IMR-90 (cell line): ENCODE results near the gene CMIP. TPM values are rescaled to one million over a fixed set of nuclear protein-coding genes. Genes with fewer than 3 reads are reported as not detected.

Experiments used
- ATAC-seq: fragments of 200-7000 bp; cut with Tn5 transposase; 2 replicates; pipeline ENCODE4 v1.9.1; 2020; ENCODE audit warnings: low read depth, mild to moderate bottlenecking, moderate library complexity
- BruUV-seq: library from RNA; stranded (reverse); fragments of 400-500 nt; replicated peaks from 2 replicates; lab custom pipeline; 2021; lab: Mats Ljungman, UMichigan
- CTCF ChIA-PET: fragments of 300-600 bp; formaldehyde crosslinking; extraction: SDS; loops from one replicate; lab custom pipeline; 2021; ENCODE audit warnings: antibody characterized with exemption; lab: Yijun Ruan, JAX
- POLR2A ChIA-PET: fragments of 300-600 bp; sonication (Branson Sonifier 250); formaldehyde crosslinking; loops from one replicate; lab custom pipeline; 2022; ENCODE audit warnings: antibody characterized with exemption; ENCODE audit not compliant: unreplicated experiment; lab: Charles Lee
- DNase-seq: peaks from one replicate; pipeline ENCODE4 v3.0.0; 2013
- H2AFZ ChIP-seq: replicated peaks from 2 replicates; pipeline ENCODE3; 2013; ENCODE audit warnings: low read length, mild to moderate bottlenecking; ENCODE audit not compliant: poor library complexity
- H2AK5ac ChIP-seq: 2 replicates; pipeline ENCODE4 v1.6.1; 2013; ENCODE audit warnings: low read depth, low read length, inconsistent platforms
- H2AK9ac ChIP-seq: replicated peaks from 2 replicates; pipeline ENCODE3; 2013; ENCODE audit warnings: mild to moderate bottlenecking, low read depth, low read length, moderate library complexity; ENCODE audit not compliant: poor library complexity
- H2BK120ac ChIP-seq: 2 replicates; pipeline ENCODE4 v1.6.1; 2013; ENCODE audit warnings: low read depth, low read length, inconsistent platforms
- H2BK15ac ChIP-seq: 3 replicates; pipeline ENCODE4 v1.6.1; 2013; ENCODE audit warnings: low read depth, low read length, inconsistent platforms
- H2BK20ac ChIP-seq: 2 replicates; pipeline ENCODE4 v1.6.1; 2013; ENCODE audit warnings: low read depth, mild to moderate bottlenecking, inconsistent platforms, low read length, moderate library complexity
- H2BK5ac ChIP-seq: 2 replicates; pipeline ENCODE4 v1.6.1; 2013; ENCODE audit warnings: mild to moderate bottlenecking, low read depth, low read length, inconsistent platforms; ENCODE audit not compliant: poor library complexity, severe bottlenecking
- H3K14ac ChIP-seq: replicated peaks from 2 replicates; pipeline ENCODE4 v1.6.1; 2013; ENCODE audit warnings: low read depth, low read length, inconsistent platforms
- H3K18ac ChIP-seq: 2 replicates; pipeline ENCODE4 v1.6.1; 2013; ENCODE audit warnings: low read depth, low read length, control low read depth
- H3K23ac ChIP-seq: 2 replicates; pipeline ENCODE4 v1.6.1; 2013; ENCODE audit warnings: low read depth, low read length, inconsistent platforms
- H3K27ac ChIP-seq: 2 replicates; pipeline ENCODE4 v1.5.1; 2013; ENCODE audit warnings: mild to moderate bottlenecking, control low read depth, low read length; ENCODE audit not compliant: insufficient read depth
- H3K27me3 ChIP-seq: 2 replicates; pipeline ENCODE4 v1.6.1; 2013; ENCODE audit warnings: low read length; ENCODE audit not compliant: control insufficient read depth, insufficient read depth
- H3K36me3 ChIP-seq: 2 replicates; pipeline ENCODE4 v1.6.1; 2013; ENCODE audit warnings: low read length, mixed read lengths; ENCODE audit not compliant: control insufficient read depth, insufficient read depth
- H3K4ac ChIP-seq: 2 replicates; pipeline ENCODE4 v1.6.1; 2013; ENCODE audit warnings: low read depth, low read length, inconsistent platforms
- H3K4me1 ChIP-seq: 2 replicates; pipeline ENCODE4 v1.6.1; 2013; ENCODE audit warnings: low read length, mixed read lengths; ENCODE audit not compliant: control insufficient read depth, insufficient read depth
- H3K4me2 ChIP-seq: 2 replicates; pipeline ENCODE4 v1.6.1; 2013; ENCODE audit warnings: low read depth, mild to moderate bottlenecking, control low read depth, low read length, moderate library complexity
- H3K4me3 ChIP-seq: 2 replicates; pipeline ENCODE4 v1.5.1; 2013; ENCODE audit warnings: low read depth, mild to moderate bottlenecking, control low read depth, low read length, moderate library complexity; ENCODE audit not compliant: insufficient read depth
- H3K56ac ChIP-seq: 2 replicates; pipeline ENCODE4 v1.6.1; 2013; ENCODE audit warnings: low read length, inconsistent platforms; ENCODE audit not compliant: insufficient read depth; ENCODE audit errors: extremely low read depth
- H3K79me1 ChIP-seq, 2 experiments: 2 replicates each; pipeline ENCODE4 v1.6.1; 2013; ENCODE audit warnings: low read length in 2 of 2, inconsistent platforms in 1 of 2, low read depth in 1 of 2
- H3K9ac ChIP-seq: 2 replicates; pipeline ENCODE4 v1.6.1; 2013; ENCODE audit warnings: low read depth, low read length, control low read depth
- H3K9me1 ChIP-seq: 2 replicates; pipeline ENCODE4 v1.6.1; 2013; ENCODE audit warnings: low read length, inconsistent platforms; ENCODE audit not compliant: insufficient read depth
- H3K9me3 ChIP-seq: 2 replicates; pipeline ENCODE4 v1.6.1; 2013; ENCODE audit warnings: low read length; ENCODE audit not compliant: control insufficient read depth, insufficient read depth
- H4K20me1 ChIP-seq: 2 replicates; pipeline ENCODE4 v1.6.1; 2013; ENCODE audit warnings: low read length, inconsistent platforms; ENCODE audit not compliant: insufficient read depth
- H4K5ac ChIP-seq: 2 replicates; pipeline ENCODE4 v1.6.1; 2013; ENCODE audit warnings: mild to moderate bottlenecking, low read depth, low read length, control low read depth
- H4K8ac ChIP-seq, 2 experiments: 2 replicates each; pipeline ENCODE4 v1.6.1; 2013; ENCODE audit warnings: low read depth in 2 of 2, low read length in 2 of 2, control low read depth in 1 of 2, inconsistent platforms in 1 of 2
- H4K91ac ChIP-seq: 2 replicates; pipeline ENCODE4 v1.6.1; 2013; ENCODE audit warnings: low read depth, low read length, inconsistent platforms; ENCODE audit not compliant: insufficient read depth
- BHLHE40 ChIP-seq: fragments of 150-350 bp; IDR thresholded peaks from 2 replicates; pipeline ENCODE4 v1.6.1; 2016; ENCODE audit warnings: mild to moderate bottlenecking, low read depth, low read length
- CEBPB ChIP-seq: IDR thresholded peaks from 2 replicates; pipeline ENCODE4 v1.6.1; 2012; ENCODE audit warnings: low read depth, low read length, improper control_type of control experiment
- CHD1 ChIP-seq: IDR thresholded peaks from 2 replicates; pipeline ENCODE4 v1.6.1; 2012; ENCODE audit warnings: low read depth, low read length, improper control_type of control experiment
- ELK1 ChIP-seq: fragments of 150-350 bp; IDR thresholded peaks from 2 replicates; pipeline ENCODE4 v1.6.1; 2016; ENCODE audit warnings: low read depth, mild to moderate bottlenecking, low read length, moderate library complexity, borderline replicate concordance
- FOS ChIP-seq: fragments of 150-350 bp; IDR thresholded peaks from 2 replicates; pipeline ENCODE4 v1.6.1; 2016; ENCODE audit warnings: low read depth, low read length
- MAFK ChIP-seq: IDR thresholded peaks from 2 replicates; pipeline ENCODE4 v1.6.1; 2012; ENCODE audit warnings: low read depth, low read length, improper control_type of control experiment
- MAZ ChIP-seq: IDR thresholded peaks from 2 replicates; pipeline ENCODE4 v1.6.1; 2012; ENCODE audit warnings: low read depth, mild to moderate bottlenecking, low read length, improper control_type of control experiment, moderate library complexity, borderline replicate concordance
- MXI1 ChIP-seq: IDR thresholded peaks from 2 replicates; pipeline ENCODE4 v1.6.1; 2012; ENCODE audit warnings: low read depth, mild to moderate bottlenecking, low read length, moderate library complexity, borderline replicate concordance
- NFE2L2 ChIP-seq: fragments of 150-350 bp; IDR thresholded peaks from 2 replicates; pipeline ENCODE4 v1.6.1; 2016; ENCODE audit warnings: low read depth, mild to moderate bottlenecking, low read length
- POLR2A ChIP-seq: IDR thresholded peaks from 2 replicates; pipeline ENCODE4 v1.6.1; 2012; ENCODE audit warnings: mild to moderate bottlenecking, low read depth, low read length
- RAD21 ChIP-seq: IDR thresholded peaks from 2 replicates; pipeline ENCODE4 v1.6.1; 2012; ENCODE audit warnings: low read length, improper control_type of control experiment
- RCOR1 ChIP-seq: IDR thresholded peaks from 2 replicates; pipeline ENCODE4 v1.6.1; 2012; ENCODE audit warnings: mild to moderate bottlenecking, low read length, improper control_type of control experiment; ENCODE audit not compliant: insufficient replicate concordance
- RFX5 ChIP-seq: IDR thresholded peaks from 2 replicates; pipeline ENCODE4 v1.8.0; 2012; ENCODE audit warnings: low read depth, mild to moderate bottlenecking, low read length, moderate library complexity
- SMC3 ChIP-seq: fragments of 150-350 bp; IDR thresholded peaks from 2 replicates; pipeline ENCODE4 v1.6.1; 2016; ENCODE audit warnings: low read depth, mild to moderate bottlenecking, antibody characterized with exemption, low read length, moderate library complexity
- USF2 ChIP-seq: fragments of 150-350 bp; IDR thresholded peaks from 2 replicates; pipeline ENCODE4 v1.6.1; 2017; ENCODE audit warnings: mild to moderate bottlenecking, antibody characterized with exemption, low read length, low read depth
- WGBS, 2 experiments: methylation state at CpG; one replicate each; pipeline versions ENCODE4 v1.1.5 to v1.1.7; 2013; ENCODE audit warnings: missing lambda C conversion rate in 2 of 2; ENCODE audit not compliant: insufficient read length in 1 of 2; ENCODE audit errors: extremely low coverage in 2 of 2; 5-methylcytosine and 5-hydroxymethylcytosine counted together
- dilution Hi-C: fragments of 300-500 bp; cut with HindIII; formaldehyde crosslinking; loops from one replicate; pipeline ENCODE4 v1.14.3; 2018; ENCODE audit warnings: low sequenced_read_pairs; ENCODE audit not compliant: unreplicated experiment
- in situ Hi-C: fragments of 300-500 bp; cut with MboI; formaldehyde crosslinking; loops from 3 replicates; pipeline ENCODE4 v1.14.3; 2019; ENCODE audit warnings: low sequenced_read_pairs, inconsistent platforms, mixed read lengths
- intact Hi-C: fragments of 100-400 bp; cut with micrococcal nuclease; formaldehyde crosslinking; loops from 2 replicates; pipeline ENCODE4 v1.10.0; 2022
- polyA plus RNA-seq, 3 experiments: library from polyadenylated mRNA; depleted of rRNA; stranded (reverse); fragments of >200 nt; gene quantifications; 2 replicates each; pipeline ENCODE4 v1.2.3, GENCODE V29; 2012; ENCODE audit warnings: low replicate concordance in 1 of 3
- total RNA-seq: library from RNA; depleted of rRNA; stranded (reverse); fragments of >200 nt; gene quantifications from 2 replicates; pipeline ENCODE4 v1.2.3, GENCODE V29; 2012
- TF ChIP-seq, protein P1 (sequence below): conservative IDR thresholded peaks from 2 replicates; pipeline ENCODE4 v1.5.1; 2012; ENCODE audit warnings: mild to moderate bottlenecking, low read depth, low read length, improper control_type of control experiment

Gene CMIP
- total and polyA plus RNA-seq, 2 of the 4 experiments (the other 2 are of a cell fraction), result 3.2 to 11.6 TPM

DNA sequence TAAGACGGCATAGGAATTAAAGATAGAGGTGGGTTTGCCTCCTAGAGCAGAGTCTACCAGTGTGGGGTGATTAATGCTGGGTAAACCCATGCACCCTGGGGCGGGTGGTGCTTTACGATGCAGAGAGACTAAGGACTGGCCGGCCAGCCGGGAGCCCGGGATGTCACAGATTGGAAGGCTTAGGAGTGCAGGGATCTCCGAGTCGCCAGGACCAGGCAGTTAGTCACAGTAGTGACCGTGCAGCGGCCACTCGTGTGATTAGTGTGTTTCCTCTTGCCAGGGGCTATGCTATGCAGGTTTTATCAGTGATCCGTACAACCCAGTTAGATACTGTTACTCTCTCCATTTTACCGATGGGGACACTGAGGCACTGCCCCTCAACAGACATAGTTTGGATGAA, 10.4 kb downstream of the CMIP start:
- no peak overlapping the region for H4K91ac ChIP-seq
- no peak overlapping the region for H2BK120ac ChIP-seq
- no peak overlapping the region for H3K14ac ChIP-seq
- POLR2A ChIA-PET, result no interaction called here
- H3K4me1 ChIP-seq, result peaks cover 8% of the 10 kb centered on the region
- no peak overlapping the region for H2BK15ac ChIP-seq
- peaks cover 13% of the 10 kb centered on the region for H3K9me1 ChIP-seq
- H3K9ac ChIP-seq, result no peak overlapping the region
- dilution Hi-C loops (no loop called here), intact Hi-C loops (no loop called here), in situ Hi-C loops (no loop called here)
- CTCF ChIA-PET, result no interaction called here
- H3K4me3 ChIP-seq, result no peak overlapping the region
- no peaks in the 10 kb centered on the region for H3K27me3 ChIP-seq
- BruUV-seq, result no TSS peak
- no peak overlapping the region for H2AFZ ChIP-seq
- H3K56ac ChIP-seq, result no peak overlapping the region
- H3K36me3 ChIP-seq, result peaks cover 11% of the 10 kb centered on the region
- no peak overlapping the region for H2BK5ac ChIP-seq
- peaks cover 60 to 93% of the 10 kb centered on the region in 2 experiments for H3K79me1 ChIP-seq
- no peak overlapping the region for H3K23ac ChIP-seq
- no peak overlapping the region for H3K4me2 ChIP-seq
- H3K4ac ChIP-seq, result no peak overlapping the region
- no peak overlapping the region for H2AK5ac ChIP-seq
- ATAC-seq (no peak), DNase-seq (no peak)
- H4K20me1 ChIP-seq, result peaks cover 89% of the 10 kb centered on the region
- H4K8ac ChIP-seq, result no peak overlapping the region
- no peak overlapping the region for H2AK9ac ChIP-seq
- H4K5ac ChIP-seq, result no peak overlapping the region
- H2BK20ac ChIP-seq, result no peak overlapping the region
- 100% methylated on average over 2 of the region's 13 CpGs; no CpG with 5 or more reads in 1 of the 2 experiments for WGBS, 2 experiments
- H3K9me3 ChIP-seq, result no peaks in the 10 kb centered on the region
- TF ChIP-seq ELK1, result no peak
- no peak for TF ChIP-seq MAFK
- no peak for TF ChIP-seq RCOR1
- TF ChIP-seq MAZ, result no peak
- TF ChIP-seq RAD21, result no peak
- TF ChIP-seq, protein P1, sequence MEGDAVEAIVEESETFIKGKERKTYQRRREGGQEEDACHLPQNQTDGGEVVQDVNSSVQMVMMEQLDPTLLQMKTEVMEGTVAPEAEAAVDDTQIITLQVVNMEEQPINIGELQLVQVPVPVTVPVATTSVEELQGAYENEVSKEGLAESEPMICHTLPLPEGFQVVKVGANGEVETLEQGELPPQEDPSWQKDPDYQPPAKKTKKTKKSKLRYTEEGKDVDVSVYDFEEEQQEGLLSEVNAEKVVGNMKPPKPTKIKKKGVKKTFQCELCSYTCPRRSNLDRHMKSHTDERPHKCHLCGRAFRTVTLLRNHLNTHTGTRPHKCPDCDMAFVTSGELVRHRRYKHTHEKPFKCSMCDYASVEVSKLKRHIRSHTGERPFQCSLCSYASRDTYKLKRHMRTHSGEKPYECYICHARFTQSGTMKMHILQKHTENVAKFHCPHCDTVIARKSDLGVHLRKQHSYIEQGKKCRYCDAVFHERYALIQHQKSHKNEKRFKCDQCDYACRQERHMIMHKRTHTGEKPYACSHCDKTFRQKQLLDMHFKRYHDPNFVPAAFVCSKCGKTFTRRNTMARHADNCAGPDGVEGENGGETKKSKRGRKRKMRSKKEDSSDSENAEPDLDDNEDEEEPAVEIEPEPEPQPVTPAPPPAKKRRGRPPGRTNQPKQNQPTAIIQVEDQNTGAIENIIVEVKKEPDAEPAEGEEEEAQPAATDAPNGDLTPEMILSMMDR, result no peak
- no peak for TF ChIP-seq MXI1
- no peak for TF ChIP-seq SMC3
- no peak for TF ChIP-seq NFE2L2
- no peak for TF ChIP-seq CEBPB
- no peak for TF ChIP-seq FOS
- TF ChIP-seq RFX5, result no peak
- no peak for TF ChIP-seq USF2
- TF ChIP-seq CHD1, result no peak
- TF ChIP-seq POLR2A, result no peak
- no peak for TF ChIP-seq BHLHE40
- no peak overlapping the region for H3K27ac ChIP-seq
- H3K18ac ChIP-seq, result no peak overlapping the region
